WTC11 (cell line): ENCODE measurements around the gene MVD.

Experiments
- ATF2 ChIP-seq: sonication (generic); formaldehyde crosslinking; IDR thresholded peaks from 2 replicates; pipeline ENCODE4 v1.8.1; 2022; ENCODE audit warnings: low read depth, missing genetic modification reagents, borderline replicate concordance
- CREB1 ChIP-seq: sonication (generic); formaldehyde crosslinking; IDR thresholded peaks from 2 replicates; pipeline ENCODE4 v1.8.0; 2023; ENCODE audit warnings: mild to moderate bottlenecking, missing genetic modification reagents
- E2F4 ChIP-seq: sonication (generic); formaldehyde crosslinking; IDR thresholded peaks from 2 replicates; pipeline ENCODE4 v1.8.1; 2022; ENCODE audit warnings: low read depth, mild to moderate bottlenecking, moderate library complexity, missing genetic modification reagents, borderline replicate concordance
- IRF1 ChIP-seq: sonication (generic); formaldehyde crosslinking; IDR thresholded peaks from 2 replicates; pipeline ENCODE4 v1.8.0; 2023; ENCODE audit warnings: missing genetic modification reagents
- SMAD3 ChIP-seq: sonication (generic); formaldehyde crosslinking; IDR thresholded peaks from 2 replicates; pipeline ENCODE4 v1.8.0; 2022; ENCODE audit warnings: missing genetic modification reagents, mild to moderate bottlenecking, borderline replicate concordance
- STAT6 ChIP-seq: sonication (generic); formaldehyde crosslinking; conservative IDR thresholded peaks from 2 replicates; pipeline ENCODE4 v1.8.1; 2023; ENCODE audit warnings: mild to moderate bottlenecking, low read depth, missing genetic modification reagents, moderate library complexity
- ZSCAN18 ChIP-seq: fragments of 250-450 bp; sonication (Bioruptor Pico); IDR thresholded peaks from 2 replicates; pipeline ENCODE4 v2.1.2; 2022; ENCODE audit warnings: mild to moderate bottlenecking, moderate library complexity
- TF ChIP-seq, protein P1 (sequence below): fragments of 200-600 bp; IDR thresholded peaks from 2 replicates; pipeline ENCODE4 v1.8.0; 2022; ENCODE audit warnings: antibody characterized with exemption
- TF ChIP-seq, protein P2 (sequence below): sonication (generic); formaldehyde crosslinking; conservative IDR thresholded peaks from 2 replicates; pipeline ENCODE4 v1.8.1; 2022; ENCODE audit warnings: mild to moderate bottlenecking, missing genetic modification reagents

DNA sequence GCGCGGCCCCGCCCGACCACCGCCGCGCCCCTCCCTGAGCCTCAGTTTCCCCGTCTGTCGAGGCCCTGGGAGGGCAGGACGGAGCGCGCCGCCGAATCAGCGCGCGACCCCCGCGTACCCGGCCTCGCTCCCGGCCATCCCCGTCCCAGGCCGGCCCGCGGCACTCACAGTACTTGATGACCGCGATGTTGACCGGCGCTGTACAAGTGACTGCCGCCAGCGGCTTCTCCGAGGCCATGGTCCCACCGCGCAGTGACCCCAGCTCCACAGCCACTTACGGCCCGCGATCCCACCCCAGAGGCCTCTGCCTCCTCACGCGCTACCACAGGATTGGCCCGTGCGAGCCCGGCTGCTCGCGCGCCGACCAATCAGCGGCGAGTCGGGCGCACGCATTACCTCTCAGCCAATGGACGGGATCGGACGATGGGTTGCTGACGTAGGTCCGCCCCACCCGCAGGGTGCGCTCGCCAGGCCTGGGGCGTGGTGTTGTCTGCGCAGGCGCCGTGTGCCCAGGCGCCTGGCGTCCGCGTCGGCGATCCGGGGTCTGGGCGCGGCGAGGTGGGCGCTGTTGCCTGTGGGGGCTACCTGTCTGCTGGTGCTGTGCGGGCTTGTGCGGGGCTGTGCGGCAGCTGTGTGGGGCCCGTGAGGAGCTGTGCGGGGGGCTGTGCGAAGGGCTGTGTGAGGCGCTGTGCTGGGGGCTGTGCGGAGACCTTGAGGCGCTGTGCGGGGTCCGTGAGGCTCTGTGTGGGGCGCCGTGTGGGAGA lies at the start of gene MVD:
- no peak for TF ChIP-seq ATF2 (CRISPR knock-in tag)
- no peak for TF ChIP-seq IRF1 (CRISPR knock-in tag)
- TF ChIP-seq, protein P1, sequence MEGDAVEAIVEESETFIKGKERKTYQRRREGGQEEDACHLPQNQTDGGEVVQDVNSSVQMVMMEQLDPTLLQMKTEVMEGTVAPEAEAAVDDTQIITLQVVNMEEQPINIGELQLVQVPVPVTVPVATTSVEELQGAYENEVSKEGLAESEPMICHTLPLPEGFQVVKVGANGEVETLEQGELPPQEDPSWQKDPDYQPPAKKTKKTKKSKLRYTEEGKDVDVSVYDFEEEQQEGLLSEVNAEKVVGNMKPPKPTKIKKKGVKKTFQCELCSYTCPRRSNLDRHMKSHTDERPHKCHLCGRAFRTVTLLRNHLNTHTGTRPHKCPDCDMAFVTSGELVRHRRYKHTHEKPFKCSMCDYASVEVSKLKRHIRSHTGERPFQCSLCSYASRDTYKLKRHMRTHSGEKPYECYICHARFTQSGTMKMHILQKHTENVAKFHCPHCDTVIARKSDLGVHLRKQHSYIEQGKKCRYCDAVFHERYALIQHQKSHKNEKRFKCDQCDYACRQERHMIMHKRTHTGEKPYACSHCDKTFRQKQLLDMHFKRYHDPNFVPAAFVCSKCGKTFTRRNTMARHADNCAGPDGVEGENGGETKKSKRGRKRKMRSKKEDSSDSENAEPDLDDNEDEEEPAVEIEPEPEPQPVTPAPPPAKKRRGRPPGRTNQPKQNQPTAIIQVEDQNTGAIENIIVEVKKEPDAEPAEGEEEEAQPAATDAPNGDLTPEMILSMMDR = no peak
- TF ChIP-seq, protein P2, sequence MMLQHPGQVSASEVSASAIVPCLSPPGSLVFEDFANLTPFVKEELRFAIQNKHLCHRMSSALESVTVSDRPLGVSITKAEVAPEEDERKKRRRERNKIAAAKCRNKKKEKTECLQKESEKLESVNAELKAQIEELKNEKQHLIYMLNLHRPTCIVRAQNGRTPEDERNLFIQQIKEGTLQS = no peak
- TF ChIP-seq CREB1 = no peak
- no peak for TF ChIP-seq STAT6 (CRISPR knock-in tag)
- no peak for TF ChIP-seq ZSCAN18 (CRISPR knock-in tag)
- TF ChIP-seq SMAD3 = peak; percentile 69; the same call in 1 of the 2 replicates
- no peak for TF ChIP-seq E2F4 (CRISPR knock-in tag)
